OCI-M2 (cell line): ENCODE measurements around the gene KLF13.

ENCODE experiments used
- DNase-seq: peaks from one replicate; lab custom pipeline; 2025; ENCODE audit not compliant: unreplicated experiment; lab: John Stamatoyannopoulos, UW

Gene KLF13

DNA sequence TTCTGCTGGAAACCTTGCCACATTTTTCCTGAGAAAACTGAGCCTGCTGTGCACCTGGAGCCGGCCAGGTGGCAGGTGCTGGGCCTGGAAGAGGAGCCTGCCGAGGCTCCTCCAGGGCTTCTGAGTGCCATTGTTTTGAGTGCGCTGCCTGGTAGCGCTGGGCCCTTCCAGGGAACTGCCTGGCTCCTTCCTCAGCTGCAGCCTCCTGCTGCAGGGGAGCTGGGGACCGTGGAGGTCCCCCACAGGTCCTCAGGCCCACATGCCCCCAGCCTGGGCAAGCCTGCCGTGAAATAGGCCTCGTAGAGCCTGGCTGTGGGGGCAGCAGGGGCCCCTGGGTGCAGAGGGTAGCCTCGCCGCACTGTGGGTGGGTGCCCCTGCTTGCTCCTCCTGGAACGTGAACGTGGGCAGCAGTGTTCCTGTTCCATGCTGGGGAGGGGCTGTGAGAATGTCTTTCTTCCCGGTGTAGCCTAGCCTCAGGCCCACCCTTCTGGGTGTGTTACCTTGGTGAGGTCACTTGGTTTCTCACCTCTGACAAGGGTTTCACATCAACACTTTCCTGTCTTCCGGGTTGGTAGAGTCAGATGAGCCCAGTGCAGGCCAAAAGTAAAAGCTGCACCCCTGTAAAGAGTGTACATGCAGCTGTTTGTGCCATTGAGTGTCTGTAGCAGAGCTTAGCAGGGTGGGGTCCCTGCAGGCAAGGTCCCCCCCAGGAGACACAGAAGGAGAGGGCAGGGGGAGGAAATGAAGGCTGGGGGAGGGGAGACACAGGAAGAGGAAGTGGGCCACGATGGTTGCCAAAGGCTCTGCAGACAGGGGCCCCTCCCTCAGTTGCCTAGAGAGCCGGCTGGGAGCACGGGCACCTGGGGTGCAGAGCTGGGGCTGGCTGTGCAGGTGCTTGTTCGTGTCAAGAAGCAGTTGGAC lies 34.5 kb downstream of the KLF13 start:
- no peak for DNase-seq

DNA sequence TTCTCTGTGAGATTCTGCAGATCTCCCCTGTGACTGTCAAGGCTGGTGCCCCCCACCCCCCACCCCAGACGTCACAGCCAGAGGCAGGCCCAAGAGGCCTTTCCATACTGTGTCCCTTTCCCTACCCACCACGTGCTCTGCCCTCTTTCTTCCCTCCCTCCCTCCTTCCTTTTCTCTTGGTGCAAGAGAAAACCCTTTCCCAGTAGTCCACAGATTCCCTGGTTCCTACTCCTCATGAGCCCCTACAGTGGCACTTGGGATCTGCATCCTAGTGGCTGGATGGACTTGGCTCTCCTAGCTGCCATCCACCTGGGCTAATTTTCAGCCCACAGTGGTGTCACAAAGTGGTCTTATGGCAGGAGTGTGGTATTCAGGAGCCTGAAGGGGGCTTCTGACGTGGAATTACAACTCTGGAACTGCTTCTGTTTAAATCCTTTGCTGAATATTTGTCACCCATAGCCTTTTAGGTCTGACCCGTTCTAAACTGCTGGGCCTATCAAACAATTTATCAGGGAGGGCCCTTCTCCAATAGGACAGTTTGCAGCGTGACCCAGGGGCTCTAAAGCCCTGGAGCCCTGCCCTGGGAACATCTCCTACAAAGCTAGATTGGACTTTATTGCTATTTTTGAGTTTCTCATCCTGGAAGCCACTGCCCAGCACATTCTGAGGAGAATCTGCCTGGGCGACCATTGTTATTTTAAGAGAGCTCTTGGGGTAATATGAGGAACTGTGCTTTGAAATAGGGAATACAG lies 35.3 kb downstream of the KLF13 start:
- no peak for DNase-seq

DNA sequence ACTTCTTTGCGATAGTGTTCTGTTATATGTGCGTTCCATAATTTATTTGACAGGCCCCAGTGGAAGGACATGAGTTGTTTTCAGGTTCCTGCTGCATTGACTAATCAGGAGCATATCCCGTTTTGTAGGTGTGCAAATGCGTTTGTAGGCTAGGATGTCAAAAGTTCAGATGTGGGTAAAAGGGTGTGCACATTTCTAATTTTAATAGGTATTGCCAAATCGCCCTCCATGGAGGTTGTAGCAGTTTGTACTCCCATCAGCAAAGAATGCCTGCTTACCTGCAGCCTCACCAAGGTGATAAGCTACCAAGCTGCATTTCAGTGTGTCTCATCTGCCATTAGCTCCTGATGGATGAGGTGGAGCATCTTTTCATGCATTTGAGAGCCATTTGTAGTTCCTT lies 36.3 kb downstream of the KLF13 start:
- no peak for DNase-seq

DNA sequence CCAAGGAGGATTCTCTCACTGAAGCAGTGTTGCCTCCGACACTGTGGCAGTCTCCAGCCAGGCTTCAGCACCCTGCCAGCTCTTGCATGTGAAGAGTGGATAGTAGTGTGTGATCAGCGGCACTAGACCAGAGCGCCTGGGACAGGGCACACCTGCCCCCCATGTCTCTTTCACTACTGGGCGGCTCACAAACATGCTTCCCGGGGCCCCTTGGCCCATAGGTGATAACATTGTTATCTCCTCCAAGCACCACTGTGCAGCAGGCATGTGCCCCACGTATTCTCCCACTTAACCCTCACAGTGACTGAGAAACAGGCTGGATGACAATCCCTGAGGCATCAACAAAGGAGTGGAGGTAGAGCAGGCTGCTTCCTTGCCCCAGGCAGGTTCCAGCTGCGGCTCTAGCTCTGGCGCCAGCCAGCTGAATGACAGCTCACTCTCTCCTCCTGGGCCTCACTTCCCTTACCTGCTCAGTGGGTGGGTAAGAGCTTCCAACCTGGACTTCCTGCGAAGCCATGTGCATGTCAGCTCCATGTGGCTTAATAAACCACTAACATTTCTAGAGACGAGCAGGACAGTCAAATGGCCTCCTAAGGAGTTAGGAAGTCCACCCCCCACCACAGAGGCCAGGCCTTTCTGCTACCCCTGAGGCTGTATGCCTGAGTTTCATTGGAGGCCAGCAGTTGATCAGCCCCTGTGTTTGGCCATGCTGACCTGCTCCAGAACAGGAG lies 37.8 kb downstream of the KLF13 start:
- DNase-seq: peak; percentile 14

DNA sequence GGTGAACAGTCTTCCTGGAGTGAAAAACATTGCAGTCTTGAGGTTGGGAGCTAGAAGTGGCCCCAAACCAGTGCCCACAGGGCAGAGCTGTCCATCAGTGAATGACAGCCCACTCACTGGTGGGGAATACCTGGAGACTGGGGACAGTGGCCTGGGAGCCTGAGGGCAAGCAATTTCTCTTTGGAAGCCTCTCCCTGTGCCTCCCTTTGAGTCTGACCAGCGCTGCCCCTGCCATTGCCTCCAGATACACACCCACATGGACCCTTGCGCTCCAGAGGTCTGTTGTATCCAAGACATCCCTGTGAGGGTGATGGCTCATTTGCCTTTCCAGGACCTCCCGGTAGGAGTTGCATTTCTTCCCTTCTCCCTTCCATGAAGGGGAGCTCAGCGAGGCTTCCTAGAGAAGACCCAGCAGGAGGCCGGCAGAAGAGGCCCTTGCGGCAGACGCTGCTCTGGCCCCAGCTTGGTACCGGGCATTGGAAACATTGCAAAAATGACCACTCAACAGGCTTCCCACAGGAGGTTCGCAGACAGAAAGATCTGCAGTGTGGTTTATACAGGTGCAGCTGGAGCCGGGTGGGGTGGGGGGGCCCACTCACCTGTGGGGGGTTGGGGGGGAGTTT lies 38.5 kb downstream of the KLF13 start:
- DNase-seq: no peak

DNA sequence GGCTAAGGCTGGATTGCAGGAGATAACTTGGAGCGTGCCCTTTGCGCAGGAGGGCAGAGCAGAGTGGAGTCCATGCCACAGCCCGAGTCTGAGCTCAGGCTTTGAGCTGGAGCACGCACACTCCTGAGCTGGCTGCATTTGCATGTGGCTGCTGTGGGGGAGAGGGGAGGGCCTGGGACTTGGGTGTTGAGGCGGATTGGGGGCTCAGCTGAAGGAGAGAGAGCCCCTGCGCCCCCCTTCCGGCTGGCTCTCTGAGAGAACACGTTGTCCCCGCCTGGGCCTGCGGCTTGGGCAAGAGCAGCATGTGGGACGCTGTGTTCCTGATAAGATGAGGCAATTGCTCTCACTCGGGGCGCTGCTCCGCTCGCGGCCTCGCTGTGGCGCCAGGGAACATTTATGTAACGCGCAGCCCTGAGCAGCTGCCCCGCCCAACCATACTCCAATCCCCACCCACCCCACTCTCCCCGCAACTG lies 39.1 kb downstream of the KLF13 start:
- peak; percentile 27 for DNase-seq

DNA sequence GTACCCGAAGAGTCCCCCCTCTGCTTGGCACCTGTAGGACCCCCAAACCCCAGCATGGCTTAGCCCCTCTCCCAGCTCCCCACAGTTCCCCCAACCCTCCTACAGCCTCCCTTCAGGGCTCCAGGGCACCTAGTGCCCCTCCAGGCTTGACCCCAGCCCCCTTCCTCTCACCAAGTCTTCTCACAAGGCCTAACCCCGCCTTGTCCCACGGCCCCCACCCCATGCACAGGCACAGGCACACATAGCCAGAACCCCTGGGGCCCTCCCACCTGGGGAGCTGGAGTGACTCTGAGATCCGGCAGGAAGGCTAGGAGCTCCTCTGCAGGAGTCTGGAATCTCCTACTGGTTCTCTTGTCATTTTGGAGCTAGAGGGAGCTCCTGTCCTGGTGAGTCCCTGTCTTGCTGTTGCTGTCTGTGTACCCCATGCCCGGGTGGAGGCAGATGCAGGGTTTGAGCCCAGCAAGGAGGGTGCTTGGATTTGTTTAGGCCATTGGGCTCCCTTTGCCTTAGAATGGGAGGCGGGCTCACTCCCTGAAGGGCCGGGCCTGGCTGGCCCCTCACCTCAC lies 39.6 kb downstream of the KLF13 start:
- no peak for DNase-seq

DNA sequence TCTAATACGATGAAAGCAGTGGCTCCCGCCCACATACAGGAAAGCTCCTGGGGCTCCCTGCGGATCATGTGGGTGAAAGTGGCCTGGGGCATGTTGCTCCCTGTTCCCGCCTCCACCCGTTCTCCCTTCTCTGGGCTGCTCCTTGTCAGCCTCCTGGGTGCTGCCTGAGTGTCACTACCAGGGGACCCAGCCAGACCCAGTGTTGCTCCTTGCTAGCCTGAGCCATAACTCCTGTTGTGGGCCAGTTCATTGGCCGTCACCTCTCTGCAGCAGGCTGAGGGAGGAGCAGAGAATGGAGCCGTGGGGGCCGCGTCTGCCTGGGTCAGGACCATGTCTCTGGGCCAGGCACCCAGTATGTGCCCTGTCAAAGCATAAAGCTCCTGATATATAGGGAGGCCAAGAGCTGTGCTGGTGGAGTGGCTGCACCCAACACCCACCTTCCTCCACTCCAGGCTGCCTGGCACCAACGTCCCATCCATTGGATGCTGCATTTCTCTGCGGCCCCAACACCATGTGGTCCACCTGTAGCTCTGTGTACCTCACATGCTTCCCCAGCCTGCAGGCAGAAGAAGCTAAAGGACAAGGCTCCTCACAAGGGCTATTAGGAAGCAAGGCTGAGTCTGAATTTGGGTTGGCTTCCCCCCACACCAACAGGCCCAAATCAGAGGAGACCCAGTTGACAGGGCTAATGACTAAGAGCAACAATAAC lies 40.5 kb downstream of the KLF13 start:
- no peak for DNase-seq

DNA sequence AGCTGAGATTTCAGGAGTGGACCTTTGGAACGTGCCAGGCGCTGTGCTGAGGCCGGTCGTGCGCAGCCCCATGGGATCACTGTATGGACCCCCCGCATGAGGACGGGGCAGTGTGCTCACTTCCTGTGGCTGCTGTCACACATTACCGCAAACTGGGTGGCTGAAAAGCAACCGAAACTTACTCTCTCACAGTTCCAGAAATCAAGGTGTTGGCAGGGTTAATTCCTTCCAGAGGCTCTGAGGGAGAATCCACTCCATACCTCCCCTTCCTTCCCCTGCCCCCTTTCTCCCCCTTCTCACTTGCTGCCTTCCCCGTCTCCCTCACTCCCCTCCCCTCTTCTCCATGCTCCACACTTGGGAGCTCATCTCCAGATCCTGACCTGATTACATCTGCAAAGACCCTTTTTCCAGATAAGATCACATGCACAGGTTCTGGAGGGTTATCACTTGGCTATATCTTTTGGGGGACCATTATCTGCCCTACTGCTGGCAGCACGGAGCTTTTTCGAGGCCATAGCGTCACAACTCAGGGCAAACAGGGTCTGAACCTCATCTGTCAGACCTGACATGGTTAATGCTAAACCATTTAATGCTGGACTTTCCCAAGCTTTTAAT lies 41.2 kb downstream of the KLF13 start:
- DNase-seq: no peak

DNA sequence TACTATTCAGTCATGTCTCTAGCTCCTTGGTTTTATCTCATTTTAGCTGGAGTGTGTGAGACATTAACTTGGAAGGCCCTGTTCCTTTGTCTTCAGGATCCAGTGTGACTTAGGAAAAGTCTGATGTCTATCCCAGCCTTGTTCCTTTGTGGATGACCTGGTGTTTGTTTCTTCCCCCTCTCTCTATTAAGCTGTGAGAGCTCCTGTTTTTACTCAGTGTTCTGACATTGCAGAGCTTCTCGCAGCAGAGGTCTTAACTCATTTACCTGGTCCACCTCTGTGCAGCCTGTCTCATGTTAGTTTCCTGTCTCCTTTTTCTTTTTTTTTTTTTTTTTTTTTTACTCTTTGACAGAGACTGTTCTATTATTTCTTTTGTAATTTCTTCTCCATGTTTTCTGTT lies 43.1 kb downstream of the KLF13 start:
- no peak for DNase-seq

DNA sequence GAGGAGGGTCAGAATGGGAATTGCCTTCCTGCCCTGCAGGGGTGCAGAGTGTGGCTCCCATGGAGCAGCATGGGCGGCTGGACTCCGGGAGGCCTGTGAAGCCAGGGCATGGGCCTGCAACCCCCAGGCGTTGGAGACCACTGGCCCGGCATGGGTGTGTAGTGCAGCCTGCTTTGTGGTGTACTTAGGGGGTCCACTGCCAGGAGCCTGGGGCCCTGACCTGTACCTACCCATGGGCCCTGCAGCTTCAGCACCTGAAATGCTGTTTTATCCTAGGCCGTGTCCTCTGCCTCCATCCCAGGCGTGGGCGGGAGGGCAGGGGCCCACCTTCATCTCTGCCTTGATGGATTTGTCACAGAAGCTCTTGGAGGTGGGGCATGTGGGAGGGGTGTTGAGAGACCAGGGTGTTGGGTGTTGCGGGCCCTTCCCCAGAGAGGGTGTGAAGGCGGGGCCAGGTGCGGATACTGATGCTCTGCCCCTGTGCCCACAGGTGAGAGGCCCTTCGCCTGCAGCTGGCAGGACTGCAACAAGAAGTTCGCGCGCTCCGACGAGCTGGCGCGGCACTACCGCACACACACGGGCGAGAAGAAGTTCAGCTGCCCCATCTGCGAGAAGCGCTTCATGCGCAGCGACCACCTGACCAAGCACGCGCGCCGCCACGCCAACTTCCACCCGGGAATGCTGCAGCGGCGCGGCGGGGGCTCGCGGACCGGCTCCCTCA lies 45.0 kb downstream of the KLF13 start:
- no peak for DNase-seq

DNA sequence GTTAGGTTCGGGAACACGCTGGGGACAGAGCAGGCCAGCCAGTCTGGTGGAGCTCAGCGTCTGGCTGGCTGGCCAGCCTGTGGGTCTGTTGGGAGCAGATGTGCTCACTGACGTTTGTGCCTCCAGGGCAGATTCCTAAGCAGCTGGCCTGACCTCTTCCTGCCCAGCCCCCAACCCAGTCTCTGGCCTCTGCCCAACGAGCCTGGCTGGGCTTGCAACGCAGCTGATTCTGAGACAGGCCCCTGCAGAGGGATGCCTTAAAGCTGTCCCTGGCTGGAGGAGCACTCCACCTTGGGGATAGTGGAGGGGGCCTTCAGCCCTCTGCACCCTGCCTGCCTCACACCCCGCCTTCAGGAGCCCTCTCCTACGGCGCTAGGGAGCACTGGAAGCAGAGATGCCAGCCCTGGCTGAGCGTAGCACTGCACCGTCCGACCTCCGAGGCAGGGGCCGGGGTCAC lies 46.0 kb downstream of the KLF13 start:
- DNase-seq: no peak

DNA sequence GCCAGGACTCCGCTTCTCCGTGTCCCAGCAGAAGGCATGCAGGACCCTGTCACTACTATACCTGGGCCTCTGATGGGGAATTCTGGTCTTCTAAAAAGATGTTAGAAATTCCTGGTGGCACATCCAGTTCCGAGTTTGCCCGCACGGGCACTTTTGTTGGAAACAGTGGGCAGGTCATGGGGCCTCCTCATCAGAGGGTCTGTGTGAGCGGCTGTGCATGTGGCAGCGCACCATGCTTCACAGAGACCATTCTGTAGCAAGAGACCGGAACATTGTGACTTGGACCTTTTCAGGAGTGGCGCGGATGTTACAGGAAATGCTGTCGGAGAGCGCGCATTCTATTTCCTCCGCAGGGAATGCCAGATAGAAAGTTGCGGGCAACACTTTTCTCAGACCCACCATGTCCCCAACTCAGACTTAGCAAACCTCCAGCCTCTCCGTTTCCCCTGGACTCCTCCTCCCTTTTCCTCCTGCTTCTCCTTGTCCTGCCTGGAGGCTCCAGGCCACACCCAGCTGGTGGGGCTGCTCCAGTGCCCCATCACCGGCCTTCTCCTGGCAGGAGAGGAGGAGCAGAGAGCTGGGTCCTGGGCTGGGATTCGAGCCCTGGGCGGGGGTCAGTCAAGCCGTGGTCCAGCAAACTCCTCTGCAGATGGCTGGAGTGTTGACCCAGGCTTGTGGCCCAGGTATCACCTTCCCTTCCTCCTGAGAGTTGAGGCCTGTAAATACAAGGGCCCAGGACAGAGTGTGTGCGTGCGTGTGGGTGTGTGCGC lies 46.6 kb downstream of the KLF13 start:
- DNase-seq: no peak

DNA sequence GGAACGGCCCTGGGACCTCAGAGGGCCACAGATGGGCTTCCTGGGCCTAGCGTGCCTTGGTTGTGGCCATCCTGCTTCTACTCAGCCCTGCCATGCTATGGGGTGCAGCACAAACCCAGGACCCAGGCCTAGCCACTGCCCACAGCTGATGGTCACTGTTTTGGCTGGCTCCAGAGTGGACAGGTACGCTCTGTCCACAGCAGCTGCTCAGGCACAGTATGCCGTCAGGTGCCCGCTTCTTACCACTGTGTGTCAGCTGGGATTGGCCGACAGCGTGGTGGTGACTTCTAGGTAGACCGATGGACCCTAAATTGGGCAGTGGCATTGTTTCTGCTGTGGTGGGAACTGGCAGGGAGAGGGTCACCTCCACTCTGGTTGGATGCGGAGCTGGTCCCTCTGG lies 47.3 kb downstream of the KLF13 start:
- no peak for DNase-seq

DNA sequence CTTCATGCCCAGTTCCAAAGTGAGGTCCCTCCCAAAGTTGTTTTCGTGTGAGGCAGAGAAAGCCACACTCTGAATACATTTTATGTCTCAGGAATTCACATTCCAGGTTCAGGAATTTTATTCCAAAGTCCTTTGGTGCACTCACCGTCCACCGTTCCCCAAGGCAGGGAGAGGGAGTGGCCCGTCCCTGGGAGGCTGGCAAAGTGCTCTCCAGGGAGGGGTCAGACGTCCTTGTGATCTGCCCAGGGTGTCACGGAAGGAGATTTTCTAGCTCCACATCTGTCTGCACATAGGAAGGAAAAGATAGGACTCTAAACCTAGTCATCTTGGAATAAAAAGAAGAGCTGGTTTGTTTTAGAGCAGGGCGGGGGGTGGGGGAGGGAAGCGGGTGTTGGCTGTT lies 47.9 kb downstream of the KLF13 start:
- DNase-seq: no peak

DNA sequence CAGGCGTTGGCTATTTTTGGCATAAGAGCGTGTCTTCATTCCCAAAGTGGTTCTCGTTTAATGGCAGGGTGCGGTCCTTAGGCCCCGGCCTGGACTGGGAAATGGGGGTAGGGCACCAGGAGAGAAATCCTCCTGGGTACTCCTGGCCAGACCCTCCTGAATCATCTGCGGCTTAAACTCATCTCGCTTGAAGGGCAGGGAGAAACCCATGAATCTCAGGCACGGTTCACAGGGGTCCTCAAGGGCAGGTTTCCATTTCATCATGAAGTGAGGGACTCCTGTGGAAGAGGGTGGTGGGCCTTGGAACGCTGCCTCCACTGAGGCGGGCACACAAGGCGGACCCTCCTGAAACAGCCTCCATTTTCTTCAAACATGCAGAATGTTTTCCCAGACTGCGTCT lies 48.4 kb downstream of the KLF13 start:
- no peak for DNase-seq

DNA sequence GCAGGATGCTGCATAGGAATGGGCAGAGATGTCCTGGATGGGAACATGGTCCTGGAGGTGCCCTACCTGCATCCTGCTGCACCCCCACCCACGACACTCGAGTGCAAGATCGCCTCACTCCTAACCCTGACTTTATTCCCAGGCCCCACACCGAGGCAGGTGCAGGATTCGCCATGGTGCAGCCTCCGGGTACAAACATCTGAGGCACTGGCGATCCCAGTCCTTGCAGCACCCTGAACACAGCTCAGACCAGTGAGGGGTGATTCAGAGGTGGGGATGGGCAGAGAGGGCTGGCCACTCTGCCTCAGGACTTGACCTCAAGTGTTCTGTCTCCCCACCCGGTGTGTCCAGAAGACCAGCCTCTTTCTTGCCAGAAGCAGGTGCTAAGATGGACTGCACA lies 49.1 kb downstream of the KLF13 start:
- no peak for DNase-seq

DNA sequence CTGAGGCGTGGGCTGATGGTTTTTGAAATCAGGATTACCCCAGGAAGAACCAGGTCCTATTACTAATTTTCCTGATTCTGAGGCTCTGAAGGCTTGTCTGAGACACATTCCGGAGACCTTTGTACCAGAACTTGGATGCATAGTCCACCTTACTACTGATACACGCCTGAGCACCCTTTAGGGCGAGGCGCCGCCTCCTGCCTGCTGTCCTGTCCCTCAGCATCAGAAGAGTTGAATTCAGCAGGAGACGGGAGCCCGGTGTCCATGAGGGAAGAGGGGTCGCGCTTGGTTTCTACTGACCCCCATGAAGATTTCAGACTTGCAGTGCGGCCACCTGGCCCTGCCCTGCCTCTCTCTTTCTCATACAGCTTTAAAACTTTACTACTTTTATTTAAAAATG lies 49.9 kb downstream of the KLF13 start:
- DNase-seq: no peak
